ENCODE measurements around the gene AXL.

Gene AXL

DNA sequence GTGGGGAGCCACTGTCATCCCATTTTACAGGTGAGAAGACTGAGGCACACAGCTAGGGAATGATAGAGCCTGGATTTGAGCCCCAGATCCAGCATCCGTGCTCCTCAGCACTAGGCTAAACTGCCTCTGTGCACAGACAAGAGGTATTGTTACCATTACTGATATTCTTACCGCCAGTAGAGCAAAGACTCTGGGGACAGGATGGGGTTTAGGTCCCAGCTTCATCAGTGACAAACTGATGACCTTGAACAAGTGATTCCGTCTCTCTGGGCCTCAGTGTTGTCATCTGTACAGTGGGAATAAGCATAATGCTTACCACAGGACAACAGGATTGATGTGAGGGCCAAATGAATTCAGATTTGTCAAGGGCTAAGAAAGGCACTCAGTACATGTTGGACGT, 16.5 kb downstream of the AXL start:
- no peak for DNase-seq

DNA sequence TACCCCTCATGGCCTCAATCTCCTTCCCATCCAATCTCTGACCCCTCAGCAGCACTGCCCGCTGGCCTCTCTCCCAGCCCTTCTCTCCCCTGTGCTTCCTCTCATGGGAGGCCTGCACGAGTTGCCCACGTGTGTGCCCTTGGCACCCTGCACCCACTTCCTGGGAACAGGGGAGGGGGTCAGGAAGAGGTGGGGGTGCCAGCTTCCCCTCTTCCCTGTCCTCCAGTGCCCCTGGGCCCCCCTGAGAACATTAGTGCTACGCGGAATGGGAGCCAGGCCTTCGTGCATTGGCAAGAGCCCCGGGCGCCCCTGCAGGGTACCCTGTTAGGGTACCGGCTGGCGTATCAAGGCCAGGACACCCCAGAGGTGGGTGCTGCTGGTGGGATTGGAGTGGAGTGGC, 19.2 kb downstream of the AXL start:
- no peak for DNase-seq

DNA sequence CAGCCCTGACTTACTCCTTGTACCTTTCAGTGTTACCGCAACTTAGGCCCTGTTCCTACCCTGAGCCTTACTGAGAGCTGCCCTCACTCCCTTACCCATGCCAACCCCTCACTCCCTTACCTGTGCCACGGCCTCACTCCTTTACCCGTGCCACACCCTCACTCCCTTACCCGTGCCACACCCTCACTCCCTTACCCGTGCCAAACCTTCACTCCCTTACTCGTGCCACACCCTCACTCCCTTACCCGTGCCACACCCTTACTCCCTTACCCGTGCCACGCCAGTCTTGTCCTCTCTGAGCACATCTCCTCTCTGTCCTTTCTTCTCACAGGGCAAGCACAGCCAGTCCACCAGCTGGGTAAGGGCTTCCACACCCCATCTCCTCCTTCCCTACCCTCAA, 20.3 kb downstream of the AXL start:
- DNase-seq = no peak

DNA sequence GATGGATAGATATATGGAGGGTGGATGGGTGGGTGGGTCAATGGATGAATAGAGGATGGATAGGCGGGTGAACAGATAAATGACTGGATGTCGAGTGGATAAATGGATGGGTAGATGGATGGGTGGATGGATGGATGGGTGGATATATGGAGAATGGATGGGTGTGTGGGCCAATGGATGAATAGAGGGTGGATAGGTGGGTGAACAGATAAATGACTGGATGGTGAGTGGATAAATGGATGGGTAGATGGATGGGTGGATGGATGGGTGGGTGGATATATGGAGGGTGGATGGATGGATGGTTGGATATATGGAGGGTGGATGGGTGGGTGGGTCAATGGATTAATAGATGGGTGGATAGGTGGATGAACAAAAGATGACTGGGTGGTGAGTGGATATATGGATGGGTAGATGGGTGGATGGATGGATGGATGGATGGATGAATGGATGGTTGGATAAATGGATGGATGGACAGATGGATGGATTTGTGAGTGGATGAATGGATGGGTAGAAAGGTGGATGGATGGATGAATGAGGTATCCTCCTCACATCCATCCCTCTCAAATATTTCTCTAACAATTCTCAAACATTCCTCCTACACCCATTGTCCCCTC, 21.0 kb downstream of the AXL start:
- no peak for DNase-seq

DNA sequence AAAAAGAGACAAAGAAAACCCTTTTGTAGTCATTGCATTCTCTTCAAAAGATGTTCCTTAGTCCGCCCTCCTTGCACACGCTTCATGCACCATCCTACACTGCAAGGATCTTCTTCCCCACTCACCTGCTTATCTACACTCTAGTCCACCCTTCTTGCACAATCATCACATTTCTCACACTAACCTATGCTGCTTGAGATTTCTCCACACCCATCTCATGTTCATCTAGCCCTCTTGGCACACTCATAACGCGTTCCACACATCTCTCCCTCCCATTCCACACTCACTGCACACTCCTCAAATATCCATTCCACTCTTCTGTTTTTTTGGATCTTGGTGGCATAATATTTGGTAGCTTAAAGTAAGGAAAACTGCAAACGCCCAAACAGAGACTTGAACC, 22.8 kb downstream of the AXL start:
- DNase-seq = no peak

DNA sequence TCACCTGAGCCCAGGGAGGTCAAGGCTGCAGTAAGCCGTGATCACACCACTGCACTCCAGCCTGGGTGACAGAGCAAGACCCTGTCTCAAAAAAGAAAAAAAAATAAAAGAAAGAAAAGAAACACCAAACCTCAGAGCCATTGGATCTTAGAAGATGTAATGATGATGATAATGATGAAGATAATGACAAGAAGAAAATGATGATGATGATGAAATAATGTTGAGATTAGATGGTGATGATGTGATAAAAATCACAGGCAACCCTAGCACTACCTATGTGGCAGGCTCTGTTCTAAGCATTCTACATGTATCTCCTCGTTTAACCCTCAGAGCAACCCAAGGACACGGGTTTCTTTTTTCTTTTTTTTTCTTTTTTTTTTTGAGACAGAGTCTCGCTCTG, 25.1 kb downstream of the AXL start:
- no peak for DNase-seq

DNA sequence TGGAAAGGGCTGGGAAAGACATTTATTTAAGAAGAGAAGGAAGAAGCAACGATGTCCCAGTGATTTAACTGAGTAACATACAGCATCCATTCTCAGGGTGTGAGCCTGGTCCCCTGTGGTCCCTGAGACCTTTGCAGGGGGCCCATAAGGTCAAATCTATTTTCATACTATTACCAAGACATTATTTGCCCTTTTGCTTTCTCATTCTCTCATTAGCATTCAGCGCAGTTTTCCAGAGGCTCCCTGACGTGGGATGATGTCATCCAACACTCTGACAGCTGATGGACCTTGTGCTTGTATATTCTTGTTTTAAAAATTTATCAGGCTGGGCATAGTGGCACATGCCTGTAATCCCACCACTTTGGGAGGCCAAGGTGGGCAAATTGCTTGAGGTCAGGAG, 26.8 kb downstream of the AXL start:
- DNase-seq = no peak

DNA sequence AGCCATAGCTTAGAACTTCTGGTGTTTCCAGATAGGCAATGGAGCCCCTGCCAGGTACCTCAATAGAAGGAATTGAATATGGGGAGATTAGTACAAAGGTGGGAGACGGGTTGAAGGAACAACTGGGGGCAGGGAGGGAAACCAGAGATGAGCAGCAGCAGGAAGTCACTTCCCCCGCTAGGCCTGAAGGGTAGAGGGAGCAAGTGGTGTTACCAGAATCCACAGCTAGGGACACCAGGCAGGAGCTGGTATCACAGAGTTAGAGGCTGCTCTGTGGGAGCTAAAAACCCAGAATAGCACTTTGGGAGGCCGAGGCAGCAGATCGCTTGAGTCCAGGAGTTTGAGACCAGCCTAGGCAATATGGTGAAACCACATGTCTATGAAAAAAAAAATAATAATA, 29.9 kb downstream of the AXL start:
- no peak for DNase-seq

DNA sequence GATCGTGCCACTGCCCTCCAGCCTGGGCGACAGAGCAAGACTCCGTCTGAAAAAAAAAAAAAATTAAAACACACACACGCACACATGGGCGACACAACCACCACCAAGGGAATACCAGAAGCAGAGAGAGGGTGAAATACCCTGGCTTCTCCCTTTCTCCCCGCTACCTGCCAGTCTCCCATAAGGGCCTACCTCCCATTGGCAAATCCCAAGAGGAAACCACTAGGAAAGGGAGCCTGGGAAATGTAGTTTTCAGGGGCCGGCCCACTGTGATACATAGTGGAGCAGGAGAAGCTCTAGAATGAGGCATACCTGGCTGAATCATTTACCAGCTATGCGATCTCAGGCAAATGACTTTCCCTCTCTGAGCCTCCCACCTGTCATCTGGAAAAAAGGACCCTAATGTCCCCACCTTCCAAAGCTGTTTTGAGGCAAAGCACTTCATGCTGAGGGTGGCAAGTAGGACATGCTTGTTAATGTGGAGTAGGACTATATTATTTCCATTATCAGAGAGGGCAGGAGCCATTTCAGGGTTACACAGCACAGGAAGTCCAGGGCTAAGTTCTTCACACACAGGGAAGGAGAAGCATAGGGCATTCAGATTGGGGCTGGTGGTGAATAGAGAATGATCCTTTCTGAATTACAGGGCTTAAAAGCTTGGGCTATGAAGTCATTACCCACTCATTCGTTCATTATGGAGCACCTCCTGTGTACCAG, 30.8 kb downstream of the AXL start:
- no peak for DNase-seq

DNA sequence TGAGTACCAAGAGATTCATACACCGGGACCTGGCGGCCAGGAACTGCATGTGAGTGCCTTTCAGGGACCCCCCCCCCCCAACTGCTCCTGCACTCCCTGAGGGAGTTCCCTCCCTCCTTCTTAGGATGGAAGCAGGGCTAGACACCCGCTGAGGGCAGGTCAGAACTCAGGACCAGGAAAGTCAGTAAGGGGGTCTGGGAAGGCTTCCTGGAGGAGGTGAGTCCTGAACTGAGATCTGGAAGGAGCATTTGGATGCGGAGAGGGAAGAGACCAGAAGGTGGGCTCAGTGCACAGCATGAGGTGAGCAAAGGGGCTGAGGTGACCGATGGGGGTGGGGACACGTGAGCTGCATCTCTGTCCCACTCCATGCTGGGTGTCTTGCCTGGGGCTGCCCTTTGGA, 34.6 kb downstream of the AXL start:
- DNase-seq = no peak

DNA sequence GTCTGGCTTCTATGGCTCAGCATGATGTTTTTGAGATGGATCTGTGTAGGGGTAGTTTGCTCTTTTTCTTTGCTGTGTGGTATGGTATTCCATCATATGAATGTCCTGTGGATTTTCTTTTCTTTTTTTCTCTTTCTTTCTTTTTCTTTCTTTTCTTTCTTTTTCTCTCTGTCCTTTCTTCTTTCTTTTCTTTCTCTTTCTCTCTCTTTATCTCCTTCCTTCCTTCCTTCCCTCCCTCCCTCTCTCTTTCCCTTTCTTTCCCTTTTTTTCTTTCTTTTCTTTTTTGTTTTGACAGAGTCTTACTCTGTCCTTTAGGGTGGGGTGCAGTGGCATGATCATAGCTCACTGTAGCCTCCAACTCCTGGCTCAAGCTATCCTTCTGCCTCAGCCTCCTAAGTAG, 36.1 kb downstream of the AXL start:
- DNase-seq = no peak

DNA sequence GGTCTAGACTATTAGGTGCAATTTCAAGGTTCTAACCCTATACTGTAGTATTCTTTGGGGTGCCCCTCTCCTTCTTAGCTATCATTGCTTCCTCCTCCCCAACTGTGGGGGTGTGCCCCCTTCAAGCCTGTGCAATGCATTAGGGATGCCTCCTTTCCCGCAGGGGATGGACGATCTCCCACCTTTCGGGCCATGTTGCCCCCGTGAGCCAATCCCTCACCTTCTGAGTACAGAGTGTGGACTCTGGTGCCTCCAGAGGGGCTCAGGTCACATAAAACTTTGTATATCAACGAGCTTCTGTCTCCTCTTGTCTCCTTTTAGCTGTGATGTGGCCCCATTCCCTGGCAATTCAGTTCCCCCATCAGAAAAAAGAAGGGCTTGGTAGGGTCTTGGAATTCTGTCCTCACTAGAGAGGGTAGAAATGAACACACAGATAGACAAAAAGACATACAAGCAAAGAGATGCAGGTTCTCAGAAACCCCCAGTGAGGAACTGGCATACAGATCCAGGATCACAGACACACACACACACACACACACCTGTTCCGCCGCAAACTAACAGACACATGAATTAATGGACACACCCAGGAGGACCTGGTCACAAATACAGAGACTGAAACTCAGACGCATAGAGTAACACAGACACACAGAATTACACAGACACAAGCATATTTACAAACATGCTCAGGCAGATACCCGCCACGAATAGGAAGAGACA, 42.6 kb downstream of the AXL start:
- no peak for DNase-seq

DNA sequence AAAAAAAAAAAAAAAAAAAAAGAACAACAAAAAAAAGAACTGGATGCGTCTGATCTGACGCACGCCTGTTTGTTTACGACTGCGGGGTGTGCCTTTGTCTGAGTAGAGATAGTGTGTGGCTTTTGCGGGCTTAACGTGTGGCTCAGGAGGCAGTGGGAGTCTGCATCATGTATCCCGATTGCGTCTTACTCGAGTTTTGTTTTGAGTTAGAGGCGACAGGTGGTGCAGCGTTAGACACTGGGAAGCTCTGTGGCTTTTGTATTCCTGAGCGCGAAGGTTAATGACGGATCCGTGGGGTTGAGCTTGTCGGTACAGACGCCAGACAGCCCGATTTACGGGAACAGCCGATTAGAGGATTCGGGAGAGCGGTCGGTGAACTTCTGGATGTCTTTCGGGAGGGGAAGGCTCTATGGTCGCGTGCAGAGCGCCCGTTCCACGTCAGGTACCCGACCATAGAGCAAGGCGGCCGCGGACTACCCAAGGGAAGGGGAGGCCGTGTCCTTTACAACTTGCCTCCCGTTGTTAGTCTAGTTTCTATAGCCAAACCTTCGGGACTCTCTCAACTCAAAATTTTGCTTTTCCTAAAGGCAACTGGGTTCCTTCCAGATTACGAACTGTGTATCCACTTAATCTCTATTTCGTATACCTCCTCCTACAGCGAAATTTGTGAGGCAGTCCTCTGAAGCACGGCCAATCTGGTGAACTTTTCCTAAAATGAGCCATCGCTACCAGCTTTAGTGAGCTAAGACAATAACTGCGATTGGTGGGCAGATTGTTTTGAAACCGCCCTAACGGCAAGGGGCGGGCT, 44.2 kb downstream of the AXL start:
- no peak for DNase-seq

DNA sequence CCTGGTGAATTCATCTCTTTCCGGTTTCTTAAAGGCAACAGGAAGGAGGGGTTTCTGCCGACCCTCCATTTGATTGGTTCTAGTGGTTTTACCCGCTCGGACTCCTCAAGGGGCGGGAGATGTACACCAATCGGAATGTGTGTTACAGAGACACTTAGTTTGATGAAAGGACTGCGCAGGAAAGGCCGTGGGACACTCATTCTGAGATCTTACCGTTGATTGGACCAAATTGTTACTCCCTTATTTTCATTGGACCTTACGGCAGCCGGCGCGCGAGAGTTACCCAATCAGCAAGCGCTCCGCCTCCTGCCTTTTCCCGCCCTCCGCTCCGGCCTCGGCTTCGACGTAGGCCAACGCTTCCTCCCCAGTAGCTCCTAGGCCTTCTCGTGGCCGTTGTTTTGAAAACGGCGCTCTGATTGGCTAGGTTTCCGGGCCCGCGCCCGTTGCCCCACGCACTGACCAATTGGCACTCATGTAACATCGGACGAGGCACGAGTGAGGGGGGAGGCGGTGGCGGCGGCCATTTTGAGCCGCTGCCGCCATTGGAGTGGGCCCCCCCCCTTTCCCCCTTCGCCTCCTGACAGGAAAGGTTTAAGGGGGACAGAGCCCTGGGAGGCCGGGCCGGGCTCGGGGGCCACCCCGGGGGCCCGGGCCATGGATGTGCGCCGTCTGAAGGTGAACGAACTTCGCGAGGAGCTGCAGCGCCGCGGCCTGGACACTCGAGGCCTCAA, 45.0 kb downstream of the AXL start, which contains the start of gene HNRNPUL1:
Gene HNRNPUL1 (plus strand): TSS at position 523 of the 731 bp plus-strand sequence. CDS start 132 bp downstream, at position 655.
- DNase-seq = peak; percentile 99

DNA sequence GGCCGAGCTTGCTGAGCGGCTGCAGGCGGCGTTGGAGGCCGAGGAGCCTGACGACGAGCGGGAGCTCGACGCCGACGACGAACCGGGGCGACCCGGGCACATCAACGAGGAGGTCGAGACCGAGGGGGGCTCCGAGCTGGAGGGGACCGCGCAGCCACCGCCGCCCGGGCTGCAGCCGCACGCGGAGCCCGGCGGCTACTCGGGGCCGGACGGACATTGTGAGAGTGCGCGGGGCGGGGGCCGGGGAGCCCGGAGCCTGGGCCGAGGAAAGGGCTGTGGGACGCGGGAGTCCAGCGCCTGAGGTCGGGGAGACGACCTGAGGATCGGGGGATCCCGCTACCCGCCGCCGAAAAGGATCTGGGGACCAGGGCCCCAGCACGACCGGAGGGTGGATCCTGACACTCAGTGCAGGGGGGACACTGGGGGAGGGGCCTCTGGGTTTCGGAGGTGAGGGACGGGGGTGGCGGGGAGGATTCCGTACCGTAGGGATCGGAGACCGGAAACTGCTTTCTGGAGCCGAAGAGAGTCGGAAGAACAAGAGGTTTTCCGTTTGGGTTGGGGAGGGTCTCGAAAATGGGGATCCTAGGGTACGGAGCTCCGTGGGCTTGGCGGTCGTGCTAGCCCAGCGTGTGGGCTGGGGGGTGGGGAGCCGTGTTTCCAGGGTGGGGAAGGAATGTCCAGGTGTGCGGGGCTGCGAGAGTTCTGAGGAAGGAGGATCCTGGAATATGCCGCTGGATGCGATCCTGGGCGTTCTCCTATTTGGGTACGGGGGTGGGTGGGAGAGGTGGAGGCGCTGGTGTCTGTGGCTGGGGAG, 45.8 kb downstream of the AXL start:
- DNase-seq = no peak

DNA sequence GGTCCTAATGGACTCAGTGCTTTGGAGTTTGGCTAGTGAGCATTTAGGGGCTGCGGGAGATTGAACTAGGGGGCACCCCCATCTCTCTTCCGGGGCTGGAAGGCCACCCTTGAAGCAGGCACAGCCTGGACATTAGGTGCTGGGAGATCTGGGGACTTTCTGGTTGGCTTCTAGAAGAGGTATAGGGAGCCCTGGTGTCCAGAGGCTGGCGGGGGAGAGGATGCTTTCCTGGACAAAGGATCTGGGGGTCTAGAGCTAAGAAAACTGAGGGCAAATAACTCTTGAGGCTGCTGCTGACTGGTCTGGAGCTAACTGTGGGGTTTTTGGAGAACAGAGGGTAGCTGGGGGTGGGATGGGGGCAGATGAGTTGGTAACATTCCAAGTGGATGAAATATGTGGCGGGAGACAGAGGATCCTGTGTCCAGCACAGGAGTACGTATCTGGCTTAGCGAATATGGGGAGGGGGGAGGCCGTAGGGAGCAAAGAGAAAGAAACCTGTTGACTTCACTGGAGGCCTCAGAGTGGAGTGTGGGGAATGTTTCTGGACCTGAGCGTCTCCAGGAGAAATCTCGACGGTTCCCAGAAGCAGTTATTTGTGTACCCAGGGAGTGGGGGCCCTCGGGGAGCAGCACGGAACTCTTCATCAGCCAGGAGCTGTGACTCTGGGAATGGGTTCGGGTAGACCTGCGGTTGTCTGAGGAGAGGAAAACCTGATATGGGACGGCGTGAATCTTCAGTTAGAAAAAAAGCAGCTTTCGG, 46.6 kb downstream of the AXL start:
- no peak for DNase-seq

DNA sequence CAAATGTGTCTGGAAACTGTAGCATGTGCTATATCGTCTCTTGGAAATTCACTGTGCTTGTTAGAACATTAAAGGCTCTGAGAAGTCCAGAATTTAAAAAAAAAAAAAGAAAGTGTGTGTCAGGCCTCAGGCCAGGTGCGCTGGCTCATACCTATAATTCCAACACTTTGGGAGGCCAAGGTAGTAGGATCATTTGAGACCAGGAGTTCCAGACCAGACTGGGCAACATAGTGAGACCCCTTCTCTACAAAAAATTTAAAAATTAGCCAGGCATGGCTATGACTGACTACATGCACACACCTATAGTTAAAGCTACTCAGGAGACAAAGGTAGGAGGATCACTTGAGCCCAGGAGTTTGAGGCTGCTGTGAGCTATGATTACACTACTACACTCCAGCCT, 50.0 kb downstream of the AXL start:
- DNase-seq = no peak

DNA sequence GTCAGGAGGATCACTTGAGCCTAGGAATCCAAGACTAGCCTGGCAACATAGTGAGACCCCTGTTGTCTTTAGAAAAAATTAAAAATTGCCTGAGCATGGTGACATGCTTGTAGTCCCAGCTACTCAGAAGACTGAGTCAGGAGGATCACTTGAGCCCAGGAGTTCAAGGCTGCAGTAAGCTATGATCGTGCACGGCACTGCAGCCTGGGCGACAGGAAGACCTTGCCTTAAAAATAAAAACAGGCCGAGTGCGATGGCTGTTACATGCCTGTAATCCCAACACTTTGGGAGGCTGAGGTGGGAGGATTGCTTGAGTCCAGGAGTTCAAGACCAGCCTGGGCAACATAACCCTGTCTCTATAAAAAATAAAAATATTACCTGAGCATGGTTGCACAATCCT, 50.5 kb downstream of the AXL start:
- DNase-seq = no peak

DNA sequence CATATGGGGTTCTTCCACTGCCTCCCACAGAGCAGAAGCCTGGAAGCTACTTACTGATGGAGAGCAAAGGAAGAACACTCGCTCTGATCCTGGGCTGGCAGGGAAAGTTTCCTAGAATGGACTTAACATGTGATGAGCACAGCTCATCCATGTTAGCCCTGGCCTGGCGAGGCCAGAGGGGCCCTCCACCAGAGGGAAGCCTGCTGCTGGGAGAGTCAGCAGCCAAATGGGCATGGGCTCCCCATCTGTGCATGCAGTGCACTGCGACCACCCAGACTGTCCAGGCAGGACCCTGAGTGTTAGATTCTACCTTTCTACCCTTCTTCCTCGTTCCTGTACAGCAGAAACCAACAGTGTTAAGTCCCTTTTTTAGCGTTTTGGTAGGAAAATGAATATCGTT, 54.1 kb downstream of the AXL start:
- DNase-seq = no peak

DNA sequence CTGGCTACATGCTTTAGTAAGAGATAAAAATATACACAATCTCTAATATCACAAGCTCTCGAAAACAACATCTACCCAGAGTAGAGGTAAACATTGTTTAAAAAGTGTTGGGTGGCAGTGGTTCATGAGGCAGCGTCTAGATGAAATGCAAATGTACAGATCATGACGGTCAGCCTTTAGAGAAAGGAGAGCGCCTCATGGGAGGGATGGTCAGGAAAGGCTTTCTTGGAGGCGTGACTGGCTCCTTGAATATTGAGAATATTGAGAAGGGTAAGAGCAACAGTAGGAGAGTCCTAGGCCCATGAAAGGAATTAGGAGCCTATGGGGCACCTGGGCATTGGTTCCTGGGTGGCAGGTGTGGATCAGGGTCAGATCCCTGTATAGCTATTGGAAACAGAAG, 55.8 kb downstream of the AXL start:
- no peak for DNase-seq

DNA sequence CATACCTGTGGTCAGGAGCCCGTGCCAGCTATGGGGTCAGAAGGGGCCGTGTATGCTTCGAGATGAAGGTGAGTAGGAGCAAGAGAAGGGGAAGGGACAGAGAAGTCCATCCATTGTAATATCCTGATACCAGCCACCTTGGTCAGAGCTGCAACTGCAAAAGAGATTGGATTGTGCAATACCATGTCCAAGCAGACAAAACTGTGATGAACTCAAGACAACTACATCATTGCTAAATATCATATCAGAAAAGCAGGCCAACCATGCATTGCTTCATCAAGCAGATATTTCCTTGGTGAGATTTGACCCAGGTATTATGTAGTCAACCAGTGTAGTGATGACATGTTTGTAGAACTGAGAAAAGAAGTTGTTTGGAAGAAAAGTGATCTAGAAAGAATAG, 57.2 kb downstream of the AXL start:
- DNase-seq = no peak

Measured in NCI-H1436 treated with DMSO at 0.1 percent for 48 hours (cell line).